Measurements from ENCODE around the gene GIMAP8.

- no peak for TF ChIP-seq CTCF (IDR thresholded peaks at IDR 0.05)
- no peak for TF ChIP-seq POLR2A (IDR thresholded peaks at IDR 0.05)
Measured at GRCh38 chr7:150442811-150443210, 7.6 kb upstream of the GIMAP8 start.

Measured in heart left ventricle (tissue), 13 donors.